WTC11 (cell line): ENCODE measurements around the gene PPIH. TPM values are rescaled to one million over a fixed set of nuclear protein-coding genes. Genes with fewer than 3 reads are reported as not detected.

ENCODE experiments used
- ETV6 ChIP-seq: sonication (generic); formaldehyde crosslinking; IDR thresholded peaks from 2 replicates; pipeline ENCODE4 v1.8.1; 2022; ENCODE audit warnings: mild to moderate bottlenecking, missing genetic modification reagents
- FOXK1 ChIP-seq: sonication (generic); formaldehyde crosslinking; IDR thresholded peaks from 2 replicates; pipeline ENCODE4 v1.8.0; 2022; ENCODE audit warnings: mild to moderate bottlenecking, moderate library complexity, missing genetic modification reagents
- GABPB1 ChIP-seq: sonication (generic); formaldehyde crosslinking; IDR thresholded peaks from 2 replicates; pipeline ENCODE4 v1.8.1; 2023; ENCODE audit warnings: mild to moderate bottlenecking, missing genetic modification reagents
- JUN ChIP-seq: sonication (generic); formaldehyde crosslinking; IDR thresholded peaks from 2 replicates; pipeline ENCODE4 v1.8.0; 2023; ENCODE audit warnings: mild to moderate bottlenecking, missing genetic modification reagents
- MYBL2 ChIP-seq: sonication (generic); formaldehyde crosslinking; IDR thresholded peaks from 2 replicates; pipeline ENCODE4 v1.8.1; 2023; ENCODE audit warnings: mild to moderate bottlenecking, moderate library complexity, missing genetic modification reagents
- SMAD3 ChIP-seq: sonication (generic); formaldehyde crosslinking; IDR thresholded peaks from 2 replicates; pipeline ENCODE4 v1.8.0; 2022; ENCODE audit warnings: missing genetic modification reagents, mild to moderate bottlenecking, borderline replicate concordance
- TCF7 ChIP-seq: sonication (generic); formaldehyde crosslinking; IDR thresholded peaks from 2 replicates; pipeline ENCODE4 v1.8.0; 2022; ENCODE audit warnings: mild to moderate bottlenecking, low read depth, missing genetic modification reagents, moderate library complexity
- TEAD1 ChIP-seq: sonication (generic); formaldehyde crosslinking; IDR thresholded peaks from 2 replicates; pipeline ENCODE4 v1.8.0; 2022; ENCODE audit warnings: mild to moderate bottlenecking, missing genetic modification reagents
- ZBTB21 ChIP-seq: sonication (generic); formaldehyde crosslinking; IDR thresholded peaks from 2 replicates; pipeline ENCODE4 v1.8.1; 2023; ENCODE audit warnings: mild to moderate bottlenecking, missing genetic modification reagents, borderline replicate concordance
- ZNF138 ChIP-seq: sonication (generic); formaldehyde crosslinking; conservative IDR thresholded peaks from 2 replicates; pipeline ENCODE4 v1.8.1; 2022; ENCODE audit warnings: mild to moderate bottlenecking, moderate library complexity, missing genetic modification reagents
- ZNF219 ChIP-seq: sonication (generic); formaldehyde crosslinking; IDR thresholded peaks from 2 replicates; pipeline ENCODE4 v1.8.0; 2023; ENCODE audit warnings: missing genetic modification reagents, mild to moderate bottlenecking, borderline replicate concordance
- total RNA-seq: library from RNA; stranded (reverse); gene quantifications from 3 replicates; pipeline ENCODE4 v1.2.3, GENCODE V29; 2021
- TF ChIP-seq, protein P1 (sequence below): sonication (generic); formaldehyde crosslinking; IDR thresholded peaks from 2 replicates; pipeline ENCODE4 v1.8.1; 2022; ENCODE audit warnings: low read depth, mild to moderate bottlenecking, moderate library complexity, missing genetic modification reagents, borderline replicate concordance
- TF ChIP-seq, protein P2 (sequence below): sonication (generic); formaldehyde crosslinking; IDR thresholded peaks from 2 replicates; pipeline ENCODE4 v1.8.1; 2023; ENCODE audit warnings: mild to moderate bottlenecking, missing genetic modification reagents
- TF ChIP-seq, protein P3 (sequence below): sonication (generic); formaldehyde crosslinking; IDR thresholded peaks from 2 replicates; pipeline ENCODE4 v1.8.0; 2022; ENCODE audit warnings: mild to moderate bottlenecking, missing genetic modification reagents
- TF ChIP-seq, protein P4 (sequence below): sonication (generic); formaldehyde crosslinking; IDR thresholded peaks from 2 replicates; pipeline ENCODE4 v1.8.1; 2022; ENCODE audit warnings: low read depth, missing genetic modification reagents, borderline replicate concordance
- TF ChIP-seq, protein P5 (sequence below): sonication (generic); formaldehyde crosslinking; IDR thresholded peaks from 2 replicates; pipeline ENCODE4 v1.8.0; 2022; ENCODE audit warnings: missing genetic modification reagents
- TF ChIP-seq, protein P6 (sequence below): sonication (generic); formaldehyde crosslinking; IDR thresholded peaks from 2 replicates; pipeline ENCODE4 v1.8.1; 2023; ENCODE audit warnings: mild to moderate bottlenecking, missing genetic modification reagents

The PPIH gene
- total RNA-seq, 1 experiment from 2014 or later, result 69.3 TPM

DNA sequence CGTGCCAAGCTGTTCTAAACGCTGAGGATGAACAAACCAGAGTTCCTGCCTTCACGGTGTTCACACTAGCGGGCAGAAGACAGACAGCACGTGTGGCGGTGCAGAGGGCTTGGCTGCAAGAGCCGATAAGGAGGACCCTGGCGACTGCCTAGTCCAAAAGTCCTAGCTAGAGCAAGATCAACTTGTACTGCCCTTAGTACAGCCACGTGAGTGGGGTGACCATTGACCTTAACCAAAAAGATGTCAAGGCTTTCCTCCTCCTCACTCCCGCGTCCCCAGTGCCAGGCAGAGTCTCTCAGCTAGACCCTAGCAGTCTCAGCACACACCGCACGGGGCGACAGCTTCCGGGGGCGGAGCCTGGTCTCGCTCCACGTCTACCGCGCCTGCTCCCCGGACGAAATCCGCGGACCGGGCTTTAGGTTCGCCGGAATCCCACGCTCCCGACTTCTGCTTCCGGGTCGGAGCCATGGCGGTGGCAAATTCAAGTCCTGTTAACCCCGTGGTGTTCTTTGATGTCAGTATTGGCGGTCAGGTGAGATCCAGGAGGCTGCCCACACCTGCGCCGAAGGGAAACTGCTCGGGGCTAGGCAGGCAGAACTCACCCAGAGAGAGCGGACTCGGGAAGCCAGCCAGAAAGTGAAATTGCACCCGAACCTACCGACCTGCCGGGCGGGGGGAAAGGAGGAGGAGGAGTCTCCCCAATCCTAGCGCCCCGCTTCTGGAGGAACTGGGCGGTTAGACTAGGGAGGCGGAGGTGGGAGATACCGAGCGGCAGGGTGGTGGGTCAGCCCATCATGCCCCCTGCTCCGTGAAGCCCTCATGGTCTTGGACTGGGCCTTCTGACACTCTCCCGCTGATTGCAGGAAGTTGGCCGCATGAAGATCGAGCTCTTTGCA, at the start of gene PPIH (continued):
- TF ChIP-seq, protein P1, sequence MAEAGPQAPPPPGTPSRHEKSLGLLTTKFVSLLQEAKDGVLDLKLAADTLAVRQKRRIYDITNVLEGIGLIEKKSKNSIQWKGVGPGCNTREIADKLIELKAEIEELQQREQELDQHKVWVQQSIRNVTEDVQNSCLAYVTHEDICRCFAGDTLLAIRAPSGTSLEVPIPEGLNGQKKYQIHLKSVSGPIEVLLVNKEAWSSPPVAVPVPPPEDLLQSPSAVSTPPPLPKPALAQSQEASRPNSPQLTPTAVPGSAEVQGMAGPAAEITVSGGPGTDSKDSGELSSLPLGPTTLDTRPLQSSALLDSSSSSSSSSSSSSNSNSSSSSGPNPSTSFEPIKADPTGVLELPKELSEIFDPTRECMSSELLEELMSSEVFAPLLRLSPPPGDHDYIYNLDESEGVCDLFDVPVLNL (CRISPR knock-in tag), result 0 out of 2 replicates have a peak, but pooled peaks have one; percentile 38
- TF ChIP-seq ZBTB21 (CRISPR knock-in tag) (no peak), SMAD3 (CRISPR knock-in tag) (peak; percentile 89; the same call in 1 of the 2 replicates), JUN (CRISPR knock-in tag) (no peak), FOXK1 (CRISPR knock-in tag) (peak; percentile 82), TEAD1 (peak; percentile 64; the same call in 1 of the 2 replicates), ZNF219 (CRISPR knock-in tag) (no peak), ZNF138 (CRISPR knock-in tag) (no peak), TCF7 (CRISPR knock-in tag) (no peak), ETV6 (CRISPR knock-in tag) (peak; percentile 34; the same call in 1 of the 2 replicates), GABPB1 (peak; percentile 93), MYBL2 (CRISPR knock-in tag) (peak; percentile 86)
- TF ChIP-seq, protein P2, sequence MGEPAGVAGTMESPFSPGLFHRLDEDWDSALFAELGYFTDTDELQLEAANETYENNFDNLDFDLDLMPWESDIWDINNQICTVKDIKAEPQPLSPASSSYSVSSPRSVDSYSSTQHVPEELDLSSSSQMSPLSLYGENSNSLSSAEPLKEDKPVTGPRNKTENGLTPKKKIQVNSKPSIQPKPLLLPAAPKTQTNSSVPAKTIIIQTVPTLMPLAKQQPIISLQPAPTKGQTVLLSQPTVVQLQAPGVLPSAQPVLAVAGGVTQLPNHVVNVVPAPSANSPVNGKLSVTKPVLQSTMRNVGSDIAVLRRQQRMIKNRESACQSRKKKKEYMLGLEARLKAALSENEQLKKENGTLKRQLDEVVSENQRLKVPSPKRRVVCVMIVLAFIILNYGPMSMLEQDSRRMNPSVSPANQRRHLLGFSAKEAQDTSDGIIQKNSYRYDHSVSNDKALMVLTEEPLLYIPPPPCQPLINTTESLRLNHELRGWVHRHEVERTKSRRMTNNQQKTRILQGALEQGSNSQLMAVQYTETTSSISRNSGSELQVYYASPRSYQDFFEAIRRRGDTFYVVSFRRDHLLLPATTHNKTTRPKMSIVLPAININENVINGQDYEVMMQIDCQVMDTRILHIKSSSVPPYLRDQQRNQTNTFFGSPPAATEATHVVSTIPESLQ (CRISPR knock-in tag), result no peak
- TF ChIP-seq, protein P3, sequence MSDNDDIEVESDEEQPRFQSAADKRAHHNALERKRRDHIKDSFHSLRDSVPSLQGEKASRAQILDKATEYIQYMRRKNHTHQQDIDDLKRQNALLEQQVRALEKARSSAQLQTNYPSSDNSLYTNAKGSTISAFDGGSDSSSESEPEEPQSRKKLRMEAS (CRISPR knock-in tag), result peak; percentile 96
- TF ChIP-seq, protein P4, sequence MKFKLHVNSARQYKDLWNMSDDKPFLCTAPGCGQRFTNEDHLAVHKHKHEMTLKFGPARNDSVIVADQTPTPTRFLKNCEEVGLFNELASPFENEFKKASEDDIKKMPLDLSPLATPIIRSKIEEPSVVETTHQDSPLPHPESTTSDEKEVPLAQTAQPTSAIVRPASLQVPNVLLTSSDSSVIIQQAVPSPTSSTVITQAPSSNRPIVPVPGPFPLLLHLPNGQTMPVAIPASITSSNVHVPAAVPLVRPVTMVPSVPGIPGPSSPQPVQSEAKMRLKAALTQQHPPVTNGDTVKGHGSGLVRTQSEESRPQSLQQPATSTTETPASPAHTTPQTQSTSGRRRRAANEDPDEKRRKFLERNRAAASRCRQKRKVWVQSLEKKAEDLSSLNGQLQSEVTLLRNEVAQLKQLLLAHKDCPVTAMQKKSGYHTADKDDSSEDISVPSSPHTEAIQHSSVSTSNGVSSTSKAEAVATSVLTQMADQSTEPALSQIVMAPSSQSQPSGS (CRISPR knock-in tag), result no peak
- TF ChIP-seq, protein P5, sequence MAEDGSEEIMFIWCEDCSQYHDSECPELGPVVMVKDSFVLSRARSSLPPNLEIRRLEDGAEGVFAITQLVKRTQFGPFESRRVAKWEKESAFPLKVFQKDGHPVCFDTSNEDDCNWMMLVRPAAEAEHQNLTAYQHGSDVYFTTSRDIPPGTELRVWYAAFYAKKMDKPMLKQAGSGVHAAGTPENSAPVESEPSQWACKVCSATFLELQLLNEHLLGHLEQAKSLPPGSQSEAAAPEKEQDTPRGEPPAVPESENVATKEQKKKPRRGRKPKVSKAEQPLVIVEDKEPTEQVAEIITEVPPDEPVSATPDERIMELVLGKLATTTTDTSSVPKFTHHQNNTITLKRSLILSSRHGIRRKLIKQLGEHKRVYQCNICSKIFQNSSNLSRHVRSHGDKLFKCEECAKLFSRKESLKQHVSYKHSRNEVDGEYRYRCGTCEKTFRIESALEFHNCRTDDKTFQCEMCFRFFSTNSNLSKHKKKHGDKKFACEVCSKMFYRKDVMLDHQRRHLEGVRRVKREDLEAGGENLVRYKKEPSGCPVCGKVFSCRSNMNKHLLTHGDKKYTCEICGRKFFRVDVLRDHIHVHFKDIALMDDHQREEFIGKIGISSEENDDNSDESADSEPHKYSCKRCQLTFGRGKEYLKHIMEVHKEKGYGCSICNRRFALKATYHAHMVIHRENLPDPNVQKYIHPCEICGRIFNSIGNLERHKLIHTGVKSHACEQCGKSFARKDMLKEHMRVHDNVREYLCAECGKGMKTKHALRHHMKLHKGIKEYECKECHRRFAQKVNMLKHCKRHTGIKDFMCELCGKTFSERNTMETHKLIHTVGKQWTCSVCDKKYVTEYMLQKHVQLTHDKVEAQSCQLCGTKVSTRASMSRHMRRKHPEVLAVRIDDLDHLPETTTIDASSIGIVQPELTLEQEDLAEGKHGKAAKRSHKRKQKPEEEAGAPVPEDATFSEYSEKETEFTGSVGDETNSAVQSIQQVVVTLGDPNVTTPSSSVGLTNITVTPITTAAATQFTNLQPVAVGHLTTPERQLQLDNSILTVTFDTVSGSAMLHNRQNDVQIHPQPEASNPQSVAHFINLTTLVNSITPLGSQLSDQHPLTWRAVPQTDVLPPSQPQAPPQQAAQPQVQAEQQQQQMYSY (CRISPR knock-in tag), result peak; percentile 99
- TF ChIP-seq, protein P6, sequence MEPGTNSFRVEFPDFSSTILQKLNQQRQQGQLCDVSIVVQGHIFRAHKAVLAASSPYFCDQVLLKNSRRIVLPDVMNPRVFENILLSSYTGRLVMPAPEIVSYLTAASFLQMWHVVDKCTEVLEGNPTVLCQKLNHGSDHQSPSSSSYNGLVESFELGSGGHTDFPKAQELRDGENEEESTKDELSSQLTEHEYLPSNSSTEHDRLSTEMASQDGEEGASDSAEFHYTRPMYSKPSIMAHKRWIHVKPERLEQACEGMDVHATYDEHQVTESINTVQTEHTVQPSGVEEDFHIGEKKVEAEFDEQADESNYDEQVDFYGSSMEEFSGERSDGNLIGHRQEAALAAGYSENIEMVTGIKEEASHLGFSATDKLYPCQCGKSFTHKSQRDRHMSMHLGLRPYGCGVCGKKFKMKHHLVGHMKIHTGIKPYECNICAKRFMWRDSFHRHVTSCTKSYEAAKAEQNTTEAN (CRISPR knock-in tag), result peak; percentile 81
